Measurements from ENCODE around the gene AOPEP. TPM values are rescaled to one million over a fixed set of nuclear protein-coding genes. Genes with fewer than 3 reads are reported as not detected.

The AOPEP gene
- polyA plus RNA-seq, 2 of the 4 experiments (the other 2 are of a cell fraction), result 226 to 266 TPM

- TF ChIP-seq NR3C1 (IDR thresholded peaks at IDR 0.05), result no peak
- no peak for TF ChIP-seq KDM1A (IDR thresholded peaks at IDR 0.05; ENCODE audit: low read depth)
- TF ChIP-seq KDM5A (IDR thresholded peaks at IDR 0.05), result no peak
- TF ChIP-seq, protein P1, sequence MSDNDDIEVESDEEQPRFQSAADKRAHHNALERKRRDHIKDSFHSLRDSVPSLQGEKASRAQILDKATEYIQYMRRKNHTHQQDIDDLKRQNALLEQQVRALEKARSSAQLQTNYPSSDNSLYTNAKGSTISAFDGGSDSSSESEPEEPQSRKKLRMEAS (IDR thresholded peaks at IDR 0.05), result no peak
- TF ChIP-seq, protein P2, sequence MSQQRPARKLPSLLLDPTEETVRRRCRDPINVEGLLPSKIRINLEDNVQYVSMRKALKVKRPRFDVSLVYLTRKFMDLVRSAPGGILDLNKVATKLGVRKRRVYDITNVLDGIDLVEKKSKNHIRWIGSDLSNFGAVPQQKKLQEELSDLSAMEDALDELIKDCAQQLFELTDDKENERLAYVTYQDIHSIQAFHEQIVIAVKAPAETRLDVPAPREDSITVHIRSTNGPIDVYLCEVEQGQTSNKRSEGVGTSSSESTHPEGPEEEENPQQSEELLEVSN (IDR thresholded peaks at IDR 0.05; ENCODE audit: borderline replicate concordance, low read depth), result no peak
- TF ChIP-seq EHMT2 (IDR thresholded peaks at IDR 0.05; ENCODE audit: low read depth), result no peak
- TF ChIP-seq, protein P3, sequence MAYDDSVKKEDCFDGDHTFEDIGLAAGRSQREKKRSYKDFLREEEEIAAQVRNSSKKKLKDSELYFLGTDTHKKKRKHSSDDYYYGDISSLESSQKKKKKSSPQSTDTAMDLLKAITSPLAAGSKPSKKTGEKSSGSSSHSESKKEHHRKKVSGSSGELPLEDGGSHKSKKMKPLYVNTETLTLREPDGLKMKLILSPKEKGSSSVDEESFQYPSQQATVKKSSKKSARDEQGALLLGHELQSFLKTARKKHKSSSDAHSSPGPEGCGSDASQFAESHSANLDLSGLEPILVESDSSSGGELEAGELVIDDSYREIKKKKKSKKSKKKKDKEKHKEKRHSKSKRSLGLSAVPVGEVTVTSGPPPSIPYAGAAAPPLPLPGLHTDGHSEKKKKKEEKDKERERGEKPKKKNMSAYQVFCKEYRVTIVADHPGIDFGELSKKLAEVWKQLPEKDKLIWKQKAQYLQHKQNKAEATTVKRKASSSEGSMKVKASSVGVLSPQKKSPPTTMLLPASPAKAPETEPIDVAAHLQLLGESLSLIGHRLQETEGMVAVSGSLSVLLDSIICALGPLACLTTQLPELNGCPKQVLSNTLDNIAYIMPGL (CRISPR knock-in tag; IDR thresholded peaks at IDR 0.05; ENCODE audit: borderline replicate concordance), result no peak
- no peak for TF ChIP-seq HOXA7 (CRISPR knock-in tag; IDR thresholded peaks at IDR 0.05)
- no peak for TF ChIP-seq HDAC2 (IDR thresholded peaks at IDR 0.05)
- TF ChIP-seq POLR2A (IDR thresholded peaks at IDR 0.05; ENCODE audit: low read length), result no peak
- TF ChIP-seq ZFP36 (IDR thresholded peaks at IDR 0.05; ENCODE audit: borderline replicate concordance, partially characterized antibody), result no peak
- TF ChIP-seq MAFK (IDR thresholded peaks at IDR 0.05; ENCODE audit: partially characterized antibody), result no peak
- ChIA-PET POLR2A (interaction anchor here (0.7 kb wide), 1 partner anchor 269 kb away, joined by 4 read pairs; no protein-coding TSS in a partner anchor), CTCF (interaction anchor here (0.6 to 3.3 kb wide), 7 partner anchors 15 to 406 kb away, joined by 3 to 14 read pairs (median 3); no protein-coding TSS in a partner anchor)
- H3K4me3 ChIP-seq, result no peak overlapping the region
- H3K4me1 ChIP-seq, result peaks cover 9% of the 10 kb centered on the region
- ATAC-seq (no peak), FAIRE-seq (no peak), DNase-seq (ENCODE audit: low read depth in 1 of 2, low spot score in 1 of 2) (no peak)
- H3K4me2 ChIP-seq, result no peak overlapping the region
- H3K27ac ChIP-seq, result no peak overlapping the region
- peaks cover 10% of the 10 kb centered on the region; the same call in 2 of the 3 replicates for H3K9me3 ChIP-seq
- WGBS (ENCODE audit: missing lambda C conversion rate), result 92% methylated on average over 3 of the region's 3 CpGs
Observed at GRCh38 chr9:94725293-94725692, 1.2 kb upstream of the AOPEP start.

- DNase-seq (ENCODE audit: low read depth in 1 of 2, low spot score in 1 of 2) (no peak), ATAC-seq (no peak), FAIRE-seq (no peak)
- H3K4me2 ChIP-seq, result no peak overlapping the region
- TF ChIP-seq HEYL (CRISPR knock-in tag; IDR thresholded peaks at IDR 0.05), result no peak
- TF ChIP-seq HES2 (IDR thresholded peaks at IDR 0.05), result no peak
- no peak for TF ChIP-seq CEBPB (IDR thresholded peaks at IDR 0.05)
- no peak for TF ChIP-seq MYC (IDR thresholded peaks at IDR 0.05; ENCODE audit: borderline replicate concordance, low read length)
- peak; percentile 88 for TF ChIP-seq MAFK (IDR thresholded peaks at IDR 0.05; ENCODE audit: partially characterized antibody)
- TF ChIP-seq NFE2L2 (conservative IDR thresholded peaks at IDR 0.05; ENCODE audit: low read length), result no peak
- no peak for TF ChIP-seq HDAC2 (IDR thresholded peaks at IDR 0.05)
- H3K27ac ChIP-seq, result no peak overlapping the region
- no peak overlapping the region for H3K4me3 ChIP-seq
- CTCF ChIA-PET, result interaction anchor here (1.1 kb wide), 1 partner anchor 10 kb away, joined by 3 read pairs; no protein-coding TSS in a partner anchor
- WGBS (ENCODE audit: missing lambda C conversion rate), result 86% methylated on average over 6 of the region's 6 CpGs
- POLR2A ChIA-PET, result no interaction called here
- H3K4me1 ChIP-seq, result peaks cover 9% of the 10 kb centered on the region
- no peaks in the 10 kb centered on the region for H3K9me3 ChIP-seq
Observed at GRCh38 chr9:94728719-94729118, 2.2 kb downstream of the AOPEP start.

DNA sequence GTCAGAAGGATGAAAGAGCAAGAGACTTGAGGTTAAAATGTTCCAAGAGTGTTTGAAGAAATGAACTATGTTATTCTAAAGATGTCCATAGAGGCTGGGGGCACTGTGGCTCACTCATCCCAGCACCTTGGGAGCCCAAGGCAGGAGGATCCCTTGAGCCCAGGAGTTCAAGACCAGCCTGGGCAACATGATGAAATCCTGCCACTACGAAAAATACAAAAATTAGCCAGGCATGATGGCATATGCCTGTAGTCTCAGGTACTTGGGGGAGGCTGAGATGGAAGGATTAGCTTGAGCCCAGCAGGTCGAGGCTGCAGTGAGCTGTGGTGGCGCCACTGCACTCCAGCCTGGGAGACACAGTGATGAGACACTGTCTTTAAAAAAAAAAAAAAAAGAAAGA, 2.7 kb downstream of the AOPEP start:
- H3K27ac ChIP-seq, result no peak overlapping the region
- no peak overlapping the region for H3K4me3 ChIP-seq
- CTCF ChIA-PET, result interaction anchor here (0.9 to 1.1 kb wide), 2 partner anchors 10 to 53 kb away, joined by 3 read pairs; no protein-coding TSS in a partner anchor
- peak in 1 of 2 experiments; percentile 34 for DNase-seq (ENCODE audit: low read depth in 1 of 2, low spot score in 1 of 2)
- 92% methylated on average over 3 of the region's 3 CpGs for WGBS (ENCODE audit: missing lambda C conversion rate)
- no peak for ATAC-seq
- POLR2A ChIA-PET, result no interaction called here
- H3K4me2 ChIP-seq, result no peak overlapping the region
- H3K4me1 ChIP-seq, result peaks cover 13% of the 10 kb centered on the region
- TF ChIP-seq RARB (CRISPR knock-in tag; IDR thresholded peaks at IDR 0.05), result no peak
- no peak for TF ChIP-seq FOSL2 (IDR thresholded peaks at IDR 0.05)
- TF ChIP-seq FOSL2 (CRISPR knock-in tag; IDR thresholded peaks at IDR 0.05), result no peak
- TF ChIP-seq CTCF (IDR thresholded peaks at IDR 0.05), result peak; percentile 24; the same call in 2 of the 3 replicates
- FAIRE-seq, result no peak
- no peaks in the 10 kb centered on the region for H3K9me3 ChIP-seq
